ENCODE data around the gene LARP1. TPM values are rescaled to one million over a fixed set of nuclear protein-coding genes. Genes with fewer than 3 reads are reported as not detected.

The LARP1 gene
- total and polyA plus RNA-seq, 9 of the 15 experiments (the other 6 are each of a cell fraction or from before 2014, with no cell fraction given) = 22.6 to 300 (median 92.0) TPM

GRCh38 chr5:154858297-154858971 is 103.3 kb downstream of the LARP1 start, which contains the start of gene CNOT8 (continued):
- TF ChIP-seq, protein P1, sequence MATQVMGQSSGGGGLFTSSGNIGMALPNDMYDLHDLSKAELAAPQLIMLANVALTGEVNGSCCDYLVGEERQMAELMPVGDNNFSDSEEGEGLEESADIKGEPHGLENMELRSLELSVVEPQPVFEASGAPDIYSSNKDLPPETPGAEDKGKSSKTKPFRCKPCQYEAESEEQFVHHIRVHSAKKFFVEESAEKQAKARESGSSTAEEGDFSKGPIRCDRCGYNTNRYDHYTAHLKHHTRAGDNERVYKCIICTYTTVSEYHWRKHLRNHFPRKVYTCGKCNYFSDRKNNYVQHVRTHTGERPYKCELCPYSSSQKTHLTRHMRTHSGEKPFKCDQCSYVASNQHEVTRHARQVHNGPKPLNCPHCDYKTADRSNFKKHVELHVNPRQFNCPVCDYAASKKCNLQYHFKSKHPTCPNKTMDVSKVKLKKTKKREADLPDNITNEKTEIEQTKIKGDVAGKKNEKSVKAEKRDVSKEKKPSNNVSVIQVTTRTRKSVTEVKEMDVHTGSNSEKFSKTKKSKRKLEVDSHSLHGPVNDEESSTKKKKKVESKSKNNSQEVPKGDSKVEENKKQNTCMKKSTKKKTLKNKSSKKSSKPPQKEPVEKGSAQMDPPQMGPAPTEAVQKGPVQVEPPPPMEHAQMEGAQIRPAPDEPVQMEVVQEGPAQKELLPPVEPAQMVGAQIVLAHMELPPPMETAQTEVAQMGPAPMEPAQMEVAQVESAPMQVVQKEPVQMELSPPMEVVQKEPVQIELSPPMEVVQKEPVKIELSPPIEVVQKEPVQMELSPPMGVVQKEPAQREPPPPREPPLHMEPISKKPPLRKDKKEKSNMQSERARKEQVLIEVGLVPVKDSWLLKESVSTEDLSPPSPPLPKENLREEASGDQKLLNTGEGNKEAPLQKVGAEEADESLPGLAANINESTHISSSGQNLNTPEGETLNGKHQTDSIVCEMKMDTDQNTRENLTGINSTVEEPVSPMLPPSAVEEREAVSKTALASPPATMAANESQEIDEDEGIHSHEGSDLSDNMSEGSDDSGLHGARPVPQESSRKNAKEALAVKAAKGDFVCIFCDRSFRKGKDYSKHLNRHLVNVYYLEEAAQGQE (IDR thresholded peaks at IDR 0.05; ENCODE audit: borderline replicate concordance) = no peak
- TF ChIP-seq, protein P1 (CRISPR knock-in tag; IDR thresholded peaks at IDR 0.05; ENCODE audit: low read depth) = peak; percentile 61
- TF ChIP-seq ELF2 (CRISPR knock-in tag; IDR thresholded peaks at IDR 0.05) = no peak
- no peak for TF ChIP-seq RAD51 (IDR thresholded peaks at IDR 0.05; ENCODE audit: borderline replicate concordance, low read depth)
- TF ChIP-seq ZNF124 (CRISPR knock-in tag; IDR thresholded peaks at IDR 0.05) = no peak
- no peak for TF ChIP-seq ZNF318 (IDR thresholded peaks at IDR 0.05; ENCODE audit: borderline replicate concordance in 1 of 2, low read depth in 1 of 2)
- TF ChIP-seq SRSF3 (IDR thresholded peaks at IDR 0.05; ENCODE audit: insufficient read depth, low read length) = no peak
- no peak for TF ChIP-seq SPI1 (IDR thresholded peaks at IDR 0.05; ENCODE audit: borderline replicate concordance, low read depth, low read length)
- no peak; the same call in 1 of the 2 replicates for TF ChIP-seq FOXM1 (IDR thresholded peaks at IDR 0.05; ENCODE audit: low read depth)
- 0 out of 2 replicates have a peak, but pooled peaks have one; percentile 54 for TF ChIP-seq FOXM1 (CRISPR knock-in tag; IDR thresholded peaks at IDR 0.05; ENCODE audit: low read depth)
- TF ChIP-seq SRSF1 (IDR thresholded peaks at IDR 0.05; ENCODE audit: low read depth, low read length) = no peak
- TF ChIP-seq GABPA (tag; conservative IDR thresholded peaks at IDR 0.05; ENCODE audit: low read depth) = peak; percentile 91
